Measurements from ENCODE around the gene MAP1A.

Gene MAP1A

GRCh38 chr15:43511012-43511885 is 6.2 kb upstream of the MAP1A start:
- DNase-seq, result no peak

- no peak for DNase-seq
Observed at GRCh38 chr15:43513550-43513949, 3.9 kb upstream of the MAP1A start.

GRCh38 chr15:43514241-43515057 is 3.0 kb upstream of the MAP1A start:
- no peak for DNase-seq

GRCh38 chr15:43515741-43516140 is 1.7 kb upstream of the MAP1A start:
- no peak for DNase-seq

- no peak for DNase-seq
Observed at GRCh38 chr15:43516185-43516584, 1.2 kb upstream of the MAP1A start.

- no peak for DNase-seq
Observed at GRCh38 chr15:43516801-43517353, 531 bp upstream of the MAP1A start.

GRCh38 chr15:43518197-43518761 is 871 bp downstream of the MAP1A start:
- no peak for DNase-seq

GRCh38 chr15:43519196-43519595 is 1.8 kb downstream of the MAP1A start:
- no peak for DNase-seq

- no peak for DNase-seq
Observed at GRCh38 chr15:43520138-43520537, 2.7 kb downstream of the MAP1A start.

GRCh38 chr15:43521419-43521818 is 4.0 kb downstream of the MAP1A start:
- no peak for DNase-seq

- DNase-seq, result no peak
Observed at GRCh38 chr15:43522247-43522646, 4.8 kb downstream of the MAP1A start.

- DNase-seq, result no peak
Observed at GRCh38 chr15:43523646-43524045, 6.2 kb downstream of the MAP1A start.

GRCh38 chr15:43524254-43524845 is 6.9 kb downstream of the MAP1A start:
- DNase-seq, result no peak

- no peak for DNase-seq
Observed at GRCh38 chr15:43525131-43525530, 7.7 kb downstream of the MAP1A start.

GRCh38 chr15:43526261-43526930 is 9.0 kb downstream of the MAP1A start:
- DNase-seq, result no peak

- DNase-seq, result no peak
Observed at GRCh38 chr15:43527016-43527801, 9.8 kb downstream of the MAP1A start.

- DNase-seq, result no peak
Observed at GRCh38 chr15:43527802-43528541, 10.6 kb downstream of the MAP1A start.

- DNase-seq, result no peak
Observed at GRCh38 chr15:43528542-43529007, 11.2 kb downstream of the MAP1A start.

GRCh38 chr15:43529141-43529540 is 11.7 kb downstream of the MAP1A start:
- no peak for DNase-seq

- no peak for DNase-seq
Observed at GRCh38 chr15:43529587-43530345, 12.4 kb downstream of the MAP1A start.
